HL-60 (cell line): Measurements from ENCODE around the gene CDR2L.

Experiments
- POLR2AphosphoS5 ChIP-seq: IDR thresholded peaks from 2 replicates; pipeline ENCODE4 v1.6.1; 2012; ENCODE audit warnings: low read depth
- SPI1 ChIP-seq: IDR thresholded peaks from 2 replicates; pipeline ENCODE4 v1.6.1; 2012; ENCODE audit warnings: low read depth, mild to moderate bottlenecking, borderline replicate concordance
- TF ChIP-seq, protein P1 (sequence below): IDR thresholded peaks from one replicate; pipeline ENCODE4 v1.5.1; 2011; ENCODE audit warnings: low read length, control low read depth, inconsistent platforms; ENCODE audit not compliant: insufficient read depth
- TF ChIP-seq, protein P2 (sequence below): IDR thresholded peaks from 2 replicates; pipeline ENCODE4 v1.6.1; 2012; ENCODE audit warnings: low read depth; ENCODE audit not compliant: insufficient replicate concordance

DNA sequence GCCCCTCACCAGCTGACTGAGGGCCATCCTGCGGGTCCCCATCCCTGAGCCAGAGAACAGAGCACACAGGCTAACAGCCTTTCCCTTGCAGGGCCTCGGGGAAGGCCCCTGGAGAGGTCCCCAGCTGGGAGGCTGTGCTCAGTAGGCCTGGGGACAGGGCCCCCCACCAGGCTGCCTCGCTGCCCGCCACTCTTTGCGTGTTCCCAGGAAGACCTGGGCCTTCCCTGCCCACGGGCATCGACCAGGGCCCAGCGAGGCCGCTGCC, 15.7 kb upstream of the CDR2L start:
- TF ChIP-seq, protein P1, sequence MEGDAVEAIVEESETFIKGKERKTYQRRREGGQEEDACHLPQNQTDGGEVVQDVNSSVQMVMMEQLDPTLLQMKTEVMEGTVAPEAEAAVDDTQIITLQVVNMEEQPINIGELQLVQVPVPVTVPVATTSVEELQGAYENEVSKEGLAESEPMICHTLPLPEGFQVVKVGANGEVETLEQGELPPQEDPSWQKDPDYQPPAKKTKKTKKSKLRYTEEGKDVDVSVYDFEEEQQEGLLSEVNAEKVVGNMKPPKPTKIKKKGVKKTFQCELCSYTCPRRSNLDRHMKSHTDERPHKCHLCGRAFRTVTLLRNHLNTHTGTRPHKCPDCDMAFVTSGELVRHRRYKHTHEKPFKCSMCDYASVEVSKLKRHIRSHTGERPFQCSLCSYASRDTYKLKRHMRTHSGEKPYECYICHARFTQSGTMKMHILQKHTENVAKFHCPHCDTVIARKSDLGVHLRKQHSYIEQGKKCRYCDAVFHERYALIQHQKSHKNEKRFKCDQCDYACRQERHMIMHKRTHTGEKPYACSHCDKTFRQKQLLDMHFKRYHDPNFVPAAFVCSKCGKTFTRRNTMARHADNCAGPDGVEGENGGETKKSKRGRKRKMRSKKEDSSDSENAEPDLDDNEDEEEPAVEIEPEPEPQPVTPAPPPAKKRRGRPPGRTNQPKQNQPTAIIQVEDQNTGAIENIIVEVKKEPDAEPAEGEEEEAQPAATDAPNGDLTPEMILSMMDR = no peak
- TF ChIP-seq, protein P2, sequence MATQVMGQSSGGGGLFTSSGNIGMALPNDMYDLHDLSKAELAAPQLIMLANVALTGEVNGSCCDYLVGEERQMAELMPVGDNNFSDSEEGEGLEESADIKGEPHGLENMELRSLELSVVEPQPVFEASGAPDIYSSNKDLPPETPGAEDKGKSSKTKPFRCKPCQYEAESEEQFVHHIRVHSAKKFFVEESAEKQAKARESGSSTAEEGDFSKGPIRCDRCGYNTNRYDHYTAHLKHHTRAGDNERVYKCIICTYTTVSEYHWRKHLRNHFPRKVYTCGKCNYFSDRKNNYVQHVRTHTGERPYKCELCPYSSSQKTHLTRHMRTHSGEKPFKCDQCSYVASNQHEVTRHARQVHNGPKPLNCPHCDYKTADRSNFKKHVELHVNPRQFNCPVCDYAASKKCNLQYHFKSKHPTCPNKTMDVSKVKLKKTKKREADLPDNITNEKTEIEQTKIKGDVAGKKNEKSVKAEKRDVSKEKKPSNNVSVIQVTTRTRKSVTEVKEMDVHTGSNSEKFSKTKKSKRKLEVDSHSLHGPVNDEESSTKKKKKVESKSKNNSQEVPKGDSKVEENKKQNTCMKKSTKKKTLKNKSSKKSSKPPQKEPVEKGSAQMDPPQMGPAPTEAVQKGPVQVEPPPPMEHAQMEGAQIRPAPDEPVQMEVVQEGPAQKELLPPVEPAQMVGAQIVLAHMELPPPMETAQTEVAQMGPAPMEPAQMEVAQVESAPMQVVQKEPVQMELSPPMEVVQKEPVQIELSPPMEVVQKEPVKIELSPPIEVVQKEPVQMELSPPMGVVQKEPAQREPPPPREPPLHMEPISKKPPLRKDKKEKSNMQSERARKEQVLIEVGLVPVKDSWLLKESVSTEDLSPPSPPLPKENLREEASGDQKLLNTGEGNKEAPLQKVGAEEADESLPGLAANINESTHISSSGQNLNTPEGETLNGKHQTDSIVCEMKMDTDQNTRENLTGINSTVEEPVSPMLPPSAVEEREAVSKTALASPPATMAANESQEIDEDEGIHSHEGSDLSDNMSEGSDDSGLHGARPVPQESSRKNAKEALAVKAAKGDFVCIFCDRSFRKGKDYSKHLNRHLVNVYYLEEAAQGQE = no peak
- TF ChIP-seq POLR2AphosphoS5 = no peak
- TF ChIP-seq SPI1 = no peak
